T-cell (primary cell): ENCODE measurements around the gene RAB23. TPM values are rescaled to one million over a fixed set of nuclear protein-coding genes. Genes with fewer than 3 reads are reported as not detected.

Experiments used
- ATAC-seq, 4 experiments: fragments of 200-7000 bp in 3 of 4; fragments of 150-1000 bp in 1 of 4; cut with Tn5 transposase; replicated peaks in 1 of 4; 1 replicate in 3 of 4; 2 replicates in 1 of 4; pipeline ENCODE4 v1.10.0; 2021; ENCODE audit warnings: moderate library complexity in 3 of 4, mild to moderate bottlenecking in 2 of 4, moderate number of reproducible peaks in 1 of 4
- CTCF ChIA-PET, 2 donors: fragments of 300-600 bp; sonication (Branson Sonifier 250); formaldehyde crosslinking; loops; one replicate each; lab custom pipeline; 2022; ENCODE audit warnings: antibody characterized with exemption in 2 of 2; lab: Charles Lee
- POLR2A ChIA-PET, 2 donors: fragments of 300-600 bp; sonication (Branson Sonifier 250); formaldehyde crosslinking; loops; one replicate each; lab custom pipeline; 2022; ENCODE audit warnings: antibody characterized with exemption in 2 of 2; lab: Charles Lee
- DNase-seq, 35 experiments: peaks; one replicate each; pipeline versions ENCODE4 v3.0.0 to v3.0.0-alpha.2; 2013 to 2023
- H3K27ac ChIP-seq: one replicate; pipeline ENCODE4 v1.5.1; 2013; ENCODE audit warnings: low read length
- H3K27me3 ChIP-seq, 2 experiments: replicated peaks in 1 of 2; 1 replicate in 1 of 2; 2 replicates in 1 of 2; pipeline versions ENCODE4 v1.6.1 to v1.7.0; 2013; ENCODE audit warnings: low read length in 1 of 2, mixed read lengths in 1 of 2; ENCODE audit not compliant: control insufficient read depth in 2 of 2, insufficient read depth in 2 of 2; ENCODE audit errors: extremely low read depth in 1 of 2
- H3K36me3 ChIP-seq, 2 donors: 1 replicate in 1 of 2; 2 replicates in 1 of 2; pipeline versions ENCODE4 v1.6.1 to v1.7.0; 2013; ENCODE audit warnings: low read length in 1 of 2; ENCODE audit not compliant: control insufficient read depth in 2 of 2, insufficient read depth in 1 of 2; ENCODE audit errors: extremely low read depth in 1 of 2
- H3K4me1 ChIP-seq, 2 experiments: 1 replicate in 1 of 2; 2 replicates in 1 of 2; pipeline versions ENCODE4 v1.6.1 to v1.7.0; 2013; ENCODE audit warnings: low read length in 2 of 2, mixed read lengths in 1 of 2; ENCODE audit not compliant: insufficient read depth in 2 of 2, control insufficient read depth in 1 of 2; ENCODE audit errors: extremely low read depth in 1 of 2
- H3K4me3 ChIP-seq, 2 donors: 1 replicate in 1 of 2; 2 replicates in 1 of 2; pipeline versions ENCODE4 v1.5.1 to v1.7.0; 2013; ENCODE audit warnings: mild to moderate bottlenecking in 2 of 2, low read length in 1 of 2, moderate library complexity in 1 of 2; ENCODE audit not compliant: control insufficient read depth in 1 of 2; ENCODE audit errors: extremely low read depth in 1 of 2
- H3K9me3 ChIP-seq: 2 replicates; pipeline ENCODE4 v1.7.0; 2013
- H3K27ac Mint-ChIP-seq, 2 donors: one replicate each; pipeline ENCODE4 v1.8.0; 2020 to 2021; ENCODE audit warnings: mild to moderate bottlenecking in 2 of 2, mixed read lengths in 2 of 2
- H3K27me3 Mint-ChIP-seq, 2 donors: one replicate each; pipeline ENCODE4 v1.8.0; 2021 to 2022; ENCODE audit warnings: mixed read lengths in 2 of 2
- H3K36me3 Mint-ChIP-seq: one replicate; pipeline ENCODE4 v1.8.0; 2021; ENCODE audit warnings: mixed read lengths
- H3K4me1 Mint-ChIP-seq, 3 donors: one replicate each; pipeline ENCODE4 v1.8.0; 2020 to 2022; ENCODE audit warnings: mixed read lengths in 3 of 3, mild to moderate bottlenecking in 1 of 3
- H3K4me3 Mint-ChIP-seq, 3 donors: one replicate each; pipeline ENCODE4 v1.8.0; 2020 to 2022; ENCODE audit warnings: mild to moderate bottlenecking in 3 of 3, mixed read lengths in 3 of 3, moderate library complexity in 3 of 3
- H3K9me3 Mint-ChIP-seq, 3 donors: one replicate each; pipeline ENCODE4 v1.8.0; 2020 to 2022; ENCODE audit warnings: mixed read lengths in 3 of 3
- WGBS: methylation state at CpG from one replicate; pipeline ENCODE4 v1.1.5; 2013; ENCODE audit warnings: missing lambda C conversion rate; ENCODE audit not compliant: insufficient coverage; 5-methylcytosine and 5-hydroxymethylcytosine counted together
- total RNA-seq, 35 experiments: library from RNA in 6 of 35; stranded (reverse) in 6 of 35; fragments of 120-200 nt in 1 of 35; gene quantifications; one replicate each; pipeline versions ENCODE4 v1.2.1 to v1.2.4 and lab custom pipeline; 2013 to 2026

RAB23 gene
- 1 to 10 TPM in 2 of 5 donors, under 1 TPM in 3; 0.23 to 1.6 (median 0.82) TPM for total RNA-seq
- 1.3 TPM for total RNA-seq (2013)
- 0.45 to 10.7 (median 1.8) reads per million in 29 experiments for total RNA-seq (lab: John Stamatoyannopoulos, UW)

DNA sequence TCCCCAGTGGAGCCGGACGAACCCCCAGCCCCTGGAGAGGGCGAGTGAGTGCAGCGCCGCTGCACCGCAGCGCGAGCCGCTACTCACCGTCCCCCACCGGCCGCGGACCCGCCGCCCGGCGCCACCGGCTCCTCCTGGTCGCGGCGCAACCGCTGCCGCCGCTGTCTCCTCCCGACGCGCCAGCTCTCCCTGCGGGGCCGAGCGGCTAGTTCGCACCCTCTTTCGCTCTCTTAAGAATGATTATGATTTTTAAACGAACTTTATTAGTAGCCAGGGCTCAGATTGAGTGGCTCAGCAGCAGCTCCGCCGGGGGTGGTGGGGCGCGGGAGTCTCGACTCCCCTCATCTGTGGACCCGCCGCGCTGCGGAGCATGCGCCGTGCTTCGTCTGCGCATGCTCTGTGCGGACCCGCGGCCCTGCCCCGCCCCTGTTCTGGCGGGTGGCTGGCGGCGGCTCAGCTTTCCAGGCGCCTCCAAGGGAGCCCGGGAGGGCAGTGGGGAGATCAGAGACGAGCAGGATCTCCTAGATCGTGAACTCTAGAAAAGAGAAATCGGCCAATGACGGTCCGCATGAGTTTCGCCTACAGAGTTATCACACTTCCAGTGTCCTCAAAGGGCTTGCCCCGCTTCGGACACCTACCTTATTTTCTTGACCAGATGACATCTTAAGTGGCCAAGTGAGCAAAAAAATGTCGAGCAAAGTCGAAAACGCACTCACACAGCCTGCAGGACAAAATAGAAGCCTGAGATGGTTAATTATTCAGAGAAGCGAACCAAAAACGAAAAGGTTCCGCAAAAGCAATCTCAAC is at the start of gene RAB23:
Gene RAB23, minus strand, starts transcription at position 372 of the 807 bp plus-strand sequence. CDS start 11,927 bp downstream, outside the sequence.
- no peaks in the 10 kb centered on the region for H3K9me3 Mint-ChIP-seq
- no peak within 1 kb of the TSS for H3K27ac ChIP-seq
- no peaks in the 10 kb centered on the region for H3K36me3 Mint-ChIP-seq
- peaks cover 0 to 8% of the 10 kb centered on the region in 2 experiments for H3K27me3 ChIP-seq
- peak within 1 kb of the TSS; percentile 77 to 91 for H3K4me3 ChIP-seq
- peak; percentile 91 to 93 (median 91) for ATAC-seq
- peaks cover 14 to 30% of the 10 kb centered on the region in 2 donors for H3K27me3 Mint-ChIP-seq
- peaks cover 8 to 11% (median 10%) of the 10 kb centered on the region in 3 donors for H3K4me1 Mint-ChIP-seq
- peak; percentile 52 to 92 (median 74) for DNase-seq
- H3K27ac Mint-ChIP-seq = peak within 1 kb of the TSS; percentile 79 to 94
- no peaks in the 10 kb centered on the region for H3K9me3 ChIP-seq
- under 1% methylated on average over 63 of the region's 69 CpGs for WGBS
- H3K36me3 ChIP-seq = no peaks in the 10 kb centered on the region
- POLR2A ChIA-PET = no interaction called here
- peak within 1 kb of the TSS; percentile 97 to 99 (median 99) for H3K4me3 Mint-ChIP-seq
- H3K4me1 ChIP-seq = peaks cover 8% of the 10 kb centered on the region in 2 experiments
- CTCF ChIA-PET = interaction anchor here (0.6 to 1.3 kb wide), 4 partner anchors 45 to 126 kb away, joined by 3 to 8 read pairs (median 4); no protein-coding TSS in a partner anchor

DNA sequence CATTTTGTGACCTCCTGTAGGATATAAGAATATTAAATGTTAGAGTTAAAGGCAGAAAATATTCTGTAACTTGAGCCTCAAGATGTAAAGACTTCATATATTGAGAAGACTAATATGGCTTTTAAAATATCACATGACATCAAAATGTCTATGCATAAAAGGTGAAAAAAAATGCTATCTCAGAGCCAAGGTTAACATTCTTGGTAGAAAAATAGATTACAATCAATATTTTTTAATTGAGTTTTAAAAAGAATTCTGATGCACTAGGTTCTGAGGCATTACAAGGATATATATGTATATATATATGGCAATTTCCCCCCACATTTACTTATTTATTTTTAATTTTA is 46.2 kb upstream of the RAB23 start:
- ATAC-seq (no peak), DNase-seq (no peak)
- ChIA-PET POLR2A (no interaction called here), CTCF (interaction anchor here (0.6 to 3.6 kb wide), 4 partner anchors 47 to 701 kb away, joined by 3 to 22 read pairs (median 8); partner anchors contain the start of gene PRIM2 (in 1 of the 2))
- Histone ChIP-seq H3K4me3 (no peak overlapping the region), H3K4me1 (no peaks in the 10 kb centered on the region), H3K27me3 (no peaks in the 10 kb centered on the region), H3K27ac (no peak overlapping the region), H3K36me3 (no peaks in the 10 kb centered on the region), H3K9me3 (no peaks in the 10 kb centered on the region)
- no peaks in the 10 kb centered on the region for H3K36me3 Mint-ChIP-seq
- no peaks in the 10 kb centered on the region for H3K4me1 Mint-ChIP-seq
- H3K9me3 Mint-ChIP-seq = no peaks in the 10 kb centered on the region
- no peak overlapping the region for H3K27ac Mint-ChIP-seq
- H3K27me3 Mint-ChIP-seq = peaks cover 17 to 20% of the 10 kb centered on the region in 2 donors
- no peak overlapping the region for H3K4me3 Mint-ChIP-seq

DNA sequence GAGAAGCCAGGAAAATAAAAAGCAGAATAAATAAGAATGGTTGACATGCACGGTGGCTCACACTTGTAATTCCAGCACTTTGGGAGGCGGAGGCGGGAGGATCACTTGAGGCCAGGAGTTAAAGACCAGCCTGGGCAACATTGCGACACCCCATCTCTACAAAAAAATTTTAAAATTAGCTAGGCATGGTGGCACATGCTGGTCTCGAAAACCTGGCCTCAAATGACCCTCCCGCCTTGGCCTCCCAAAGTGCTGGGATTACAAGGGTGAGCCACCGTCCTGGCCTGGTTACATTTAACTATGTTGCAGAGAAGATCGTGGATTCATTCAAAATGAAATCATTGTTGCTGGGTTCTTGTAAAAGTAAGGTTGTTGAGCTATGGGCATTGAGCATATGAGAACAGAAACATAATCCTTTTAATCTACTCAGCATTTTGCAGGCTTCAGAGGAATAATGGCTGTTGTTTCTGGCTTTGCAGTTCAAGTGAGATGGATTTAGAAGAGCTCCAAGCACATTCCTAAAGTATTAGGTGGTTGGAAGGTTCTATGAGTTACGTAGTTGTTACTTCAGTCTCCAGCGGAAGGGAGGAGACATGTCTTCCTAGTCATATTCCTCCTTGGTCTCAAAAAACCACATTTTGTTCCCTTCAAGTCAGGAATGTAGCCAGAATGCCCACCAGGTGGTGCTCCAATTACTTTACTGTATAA is 45.6 kb upstream of the RAB23 start:
- peak in 1 of 4 experiments; percentile 42 for ATAC-seq
- WGBS = 87% methylated on average over 7 of the region's 10 CpGs
- Histone ChIP-seq H3K27me3 (no peaks in the 10 kb centered on the region), H3K4me3 (no peak overlapping the region), H3K9me3 (no peaks in the 10 kb centered on the region), H3K4me1 (no peaks in the 10 kb centered on the region), H3K27ac (no peak overlapping the region), H3K36me3 (no peaks in the 10 kb centered on the region)
- Mint-ChIP-seq H3K27ac (no peak overlapping the region), H3K36me3 (no peaks in the 10 kb centered on the region), H3K27me3 (peaks cover 12 to 17% of the 10 kb centered on the region in 2 donors), H3K9me3 (no peaks in the 10 kb centered on the region), H3K4me1 (no peaks in the 10 kb centered on the region), H3K4me3 (no peak overlapping the region)
- ChIA-PET CTCF (interaction anchor here (0.6 to 3.6 kb wide), 5 partner anchors 48 to 701 kb away, joined by 3 to 22 read pairs (median 3); partner anchors contain the start of gene PRIM2 (in 1 of the 2)), POLR2A (no interaction called here)
- peak in 26 of 35 experiments; percentile 3 to 60 (median 20) for DNase-seq

DNA sequence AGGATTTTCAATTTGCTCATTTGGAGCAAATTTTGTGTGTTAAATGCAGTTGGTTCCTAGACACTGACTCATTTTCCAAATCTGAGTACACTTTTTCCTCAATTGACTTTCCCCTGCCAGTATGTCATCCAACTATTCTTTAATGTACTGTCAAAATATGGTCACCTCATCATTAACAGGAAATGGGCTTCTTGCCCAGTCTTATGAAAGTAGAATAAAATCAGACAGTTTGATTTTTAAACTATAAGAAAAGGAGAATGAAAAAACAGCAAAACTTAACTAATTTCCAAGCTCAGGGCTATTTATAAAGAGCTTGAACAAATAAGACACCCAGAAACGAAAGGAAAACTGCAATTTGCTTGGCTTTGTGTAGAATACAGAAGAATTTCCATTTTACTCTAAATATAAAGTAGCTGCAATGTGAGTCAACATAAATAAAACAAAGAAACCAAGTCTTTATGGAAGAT is 43.7 kb upstream of the RAB23 start:
- H3K27me3 Mint-ChIP-seq = peaks cover 0 to 15% of the 10 kb centered on the region in 2 donors
- Histone ChIP-seq H3K4me3 (no peak overlapping the region), H3K4me1 (no peaks in the 10 kb centered on the region), H3K36me3 (no peaks in the 10 kb centered on the region), H3K27ac (no peak overlapping the region), H3K27me3 (peaks cover 0 to 4% of the 10 kb centered on the region in 2 experiments), H3K9me3 (no peaks in the 10 kb centered on the region)
- H3K27ac Mint-ChIP-seq = no peak overlapping the region
- no CpG with 5 or more reads among the region's 1 CpG for WGBS
- no peaks in the 10 kb centered on the region for H3K9me3 Mint-ChIP-seq
- POLR2A ChIA-PET = no interaction called here
- DNase-seq (no peak), ATAC-seq (no peak)
- H3K36me3 Mint-ChIP-seq = no peaks in the 10 kb centered on the region
- CTCF ChIA-PET = interaction anchor here (1.4 to 3.6 kb wide), 3 partner anchors 50 to 315 kb away, joined by 3 to 22 read pairs (median 14); partner anchors contain the start of gene PRIM2 (in 1 of the 2)
- H3K4me3 Mint-ChIP-seq = no peak overlapping the region
- H3K4me1 Mint-ChIP-seq = no peaks in the 10 kb centered on the region

DNA sequence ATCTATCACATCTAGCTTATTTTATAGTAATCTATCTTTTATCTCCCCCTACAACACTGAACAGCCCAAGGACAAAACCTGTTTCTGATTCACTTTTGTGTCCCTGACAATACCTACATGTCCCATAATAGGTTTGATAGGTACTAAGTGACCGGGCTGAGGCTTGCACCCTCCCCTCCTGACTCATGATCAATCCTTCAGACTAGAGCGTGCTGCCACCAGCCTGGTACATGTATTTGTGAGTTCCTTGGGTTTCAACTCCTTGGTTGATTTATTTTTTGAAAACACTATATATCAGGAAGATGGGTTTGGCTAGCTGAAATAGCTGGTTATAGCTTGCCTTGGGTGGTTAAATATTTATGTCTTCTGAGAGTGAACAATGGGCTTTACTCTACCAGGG is 41.6 kb upstream of the RAB23 start:
- no peak overlapping the region for H3K4me3 Mint-ChIP-seq
- CTCF ChIA-PET = interaction anchor here in 1 of 2 donors (1.0 kb wide), 1 partner anchor 53 kb away, joined by 3 read pairs; the partner anchor contains the start of gene PRIM2

More for the DNA sequence above, 41.6 kb upstream of the RAB23 start:
- ATAC-seq (no peak), DNase-seq (no peak)
- no peak overlapping the region for H3K27ac Mint-ChIP-seq
- no peaks in the 10 kb centered on the region for H3K4me1 ChIP-seq
- no peaks in the 10 kb centered on the region for H3K36me3 Mint-ChIP-seq
- H3K27me3 Mint-ChIP-seq = peaks cover 0 to 11% of the 10 kb centered on the region in 2 donors
- H3K9me3 Mint-ChIP-seq = no peaks in the 10 kb centered on the region
- H3K4me1 Mint-ChIP-seq = no peaks in the 10 kb centered on the region
- no peak overlapping the region for H3K4me3 ChIP-seq
- POLR2A ChIA-PET = no interaction called here
- no peaks in the 10 kb centered on the region for H3K36me3 ChIP-seq
- WGBS = no CpG with 5 or more reads among the region's 2 CpGs
- peaks cover 0 to 4% of the 10 kb centered on the region in 2 experiments for H3K27me3 ChIP-seq
- H3K9me3 ChIP-seq = no peaks in the 10 kb centered on the region
- no peak overlapping the region for H3K27ac ChIP-seq
